ENCODE data around the gene ZNRD2.

ZNRD2 gene

DNA sequence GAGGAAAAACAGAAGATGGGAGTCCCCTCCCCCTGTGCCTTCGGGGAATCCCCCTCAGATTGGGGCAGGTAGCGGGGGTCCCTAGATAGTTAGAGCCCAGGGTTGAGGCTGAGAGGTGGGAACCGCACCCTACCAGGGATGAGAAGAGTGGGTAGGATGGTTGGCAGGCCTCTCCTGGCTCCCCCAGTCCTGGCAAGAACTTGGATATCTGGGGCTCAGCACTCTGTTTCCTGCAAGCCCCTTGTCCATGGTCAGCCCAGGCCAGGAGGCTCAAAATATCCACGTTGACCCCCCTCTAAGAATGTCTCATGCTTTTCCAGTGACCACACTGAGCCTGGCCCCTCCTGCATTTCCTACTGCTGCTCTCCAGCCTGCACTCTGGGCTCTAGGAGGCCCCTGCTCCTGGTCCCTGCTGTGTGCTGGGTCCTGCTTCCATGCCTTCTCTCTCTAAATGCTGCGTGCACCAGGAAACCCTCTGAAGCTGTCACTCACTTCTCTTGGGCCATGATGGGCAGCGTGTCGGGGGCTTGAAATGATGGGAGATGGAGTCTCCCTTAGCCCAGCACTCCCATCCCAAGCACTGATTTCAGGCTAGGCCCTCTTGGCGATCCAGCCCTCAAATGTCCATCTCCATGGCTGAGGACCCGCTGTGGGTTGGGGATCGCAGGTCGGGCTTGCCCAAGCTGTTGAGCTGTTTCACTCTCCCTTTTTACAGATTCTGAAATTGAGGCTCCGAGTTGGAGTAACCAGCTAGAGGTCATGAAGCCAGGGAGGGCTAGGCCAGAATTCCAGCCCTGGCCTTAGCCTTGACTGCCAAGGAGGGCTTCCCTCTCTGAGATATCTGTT lies 41.7 kb downstream of the ZNRD2 start:
- DNase-seq, result no peak

DNA sequence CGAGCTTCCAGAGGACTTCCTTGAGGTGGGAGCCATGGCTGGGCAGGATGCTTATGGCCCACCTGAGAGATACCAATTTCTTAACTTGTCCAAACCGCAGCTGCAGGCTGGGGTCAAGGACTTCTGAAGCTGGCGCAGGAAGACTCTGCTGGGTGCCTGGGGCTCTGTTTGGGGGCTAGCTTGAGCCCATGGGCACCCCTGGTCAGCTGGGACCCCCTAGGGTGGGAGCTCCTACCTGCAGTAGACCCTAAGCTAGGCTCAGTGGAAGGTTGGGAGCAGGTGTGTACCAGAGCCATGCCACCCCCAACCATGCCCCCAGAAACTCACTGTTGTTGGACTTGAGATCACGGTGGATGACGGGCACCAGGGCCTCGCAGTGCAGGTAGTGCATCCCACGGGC lies 42.4 kb downstream of the ZNRD2 start:
- DNase-seq, result no peak

DNA sequence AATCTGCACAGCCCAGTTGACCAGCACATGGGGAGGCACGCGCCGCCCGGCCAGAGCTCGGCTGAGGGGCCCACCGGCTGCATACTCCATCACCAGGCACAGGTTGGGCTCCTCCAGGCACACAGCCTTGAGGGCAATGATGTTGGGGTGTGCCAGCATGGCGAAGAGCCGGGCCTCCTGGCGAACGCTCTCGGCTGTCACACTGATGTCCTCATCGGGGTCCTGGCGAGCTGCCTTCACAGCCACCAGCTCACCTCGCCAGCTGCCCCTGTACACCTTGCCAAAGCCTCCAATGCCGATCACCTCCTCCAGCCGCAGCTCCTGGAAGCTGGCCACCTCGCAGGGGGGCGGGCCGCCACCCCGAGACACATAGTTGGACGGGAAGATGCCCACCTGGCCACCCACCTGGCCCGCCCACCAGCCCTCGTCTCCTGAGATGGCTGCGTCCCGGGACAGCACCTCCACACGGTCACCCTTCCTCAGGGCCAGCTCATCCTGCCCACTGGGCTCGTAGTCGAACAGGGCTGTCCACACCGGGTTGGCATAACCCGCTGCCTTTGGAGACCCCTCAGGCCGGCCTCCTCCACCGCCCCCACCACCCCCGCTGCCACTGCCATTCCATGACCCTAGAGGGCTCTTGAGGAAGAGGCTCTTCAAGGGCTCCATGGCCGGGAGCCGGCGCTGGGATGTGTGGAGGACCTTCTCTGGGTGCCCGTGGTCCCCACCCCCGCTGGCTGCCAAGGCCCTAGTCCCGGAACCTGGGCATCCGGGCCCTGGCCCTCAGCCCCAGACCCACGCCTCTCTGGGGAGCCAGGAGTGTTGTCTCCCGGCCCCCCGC lies 43.0 kb downstream of the ZNRD2 start:
- DNase-seq, result no peak

DNA sequence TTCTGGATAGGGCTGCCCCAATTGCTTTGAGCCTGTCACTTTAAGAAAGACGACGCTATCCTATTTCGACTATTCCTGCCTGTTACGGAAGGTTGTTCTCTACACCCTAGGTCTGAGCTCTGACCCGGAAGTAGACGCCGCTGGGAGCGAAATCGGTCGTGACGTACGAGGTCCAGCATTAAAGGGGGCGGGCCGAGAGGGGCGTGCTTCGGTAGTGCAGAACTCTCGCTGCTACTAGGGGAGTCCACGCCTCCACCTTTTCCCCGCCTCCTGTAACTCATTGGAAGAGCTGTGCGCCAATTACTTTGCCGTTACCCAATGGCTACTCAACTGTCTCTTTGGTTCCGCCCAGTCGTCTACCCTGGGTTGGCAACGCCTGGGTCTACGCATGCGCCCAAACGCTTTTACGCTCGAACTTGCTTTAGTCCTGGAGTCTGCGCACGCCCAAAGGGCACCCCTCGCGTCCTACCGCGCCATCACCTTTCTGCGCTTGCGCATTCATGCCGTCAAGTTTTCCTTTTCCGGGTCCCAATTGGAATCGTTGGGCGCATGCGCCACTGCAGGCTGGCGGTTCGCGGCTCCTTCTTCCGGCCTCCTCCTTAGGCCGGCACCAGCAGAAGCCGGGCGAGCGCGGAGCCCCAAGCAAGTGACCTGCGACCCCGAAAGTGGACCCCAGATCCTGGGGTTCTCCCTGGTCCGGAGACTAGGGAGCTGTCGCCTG lies 45.1 kb downstream of the ZNRD2 start, which contains the start of gene PCNX3:
PCNX3 (plus strand) TSS at position 548 of the 721 bp plus-strand sequence. CDS start 536 bp downstream, outside the sequence.
- peak; percentile 100 for DNase-seq

DNA sequence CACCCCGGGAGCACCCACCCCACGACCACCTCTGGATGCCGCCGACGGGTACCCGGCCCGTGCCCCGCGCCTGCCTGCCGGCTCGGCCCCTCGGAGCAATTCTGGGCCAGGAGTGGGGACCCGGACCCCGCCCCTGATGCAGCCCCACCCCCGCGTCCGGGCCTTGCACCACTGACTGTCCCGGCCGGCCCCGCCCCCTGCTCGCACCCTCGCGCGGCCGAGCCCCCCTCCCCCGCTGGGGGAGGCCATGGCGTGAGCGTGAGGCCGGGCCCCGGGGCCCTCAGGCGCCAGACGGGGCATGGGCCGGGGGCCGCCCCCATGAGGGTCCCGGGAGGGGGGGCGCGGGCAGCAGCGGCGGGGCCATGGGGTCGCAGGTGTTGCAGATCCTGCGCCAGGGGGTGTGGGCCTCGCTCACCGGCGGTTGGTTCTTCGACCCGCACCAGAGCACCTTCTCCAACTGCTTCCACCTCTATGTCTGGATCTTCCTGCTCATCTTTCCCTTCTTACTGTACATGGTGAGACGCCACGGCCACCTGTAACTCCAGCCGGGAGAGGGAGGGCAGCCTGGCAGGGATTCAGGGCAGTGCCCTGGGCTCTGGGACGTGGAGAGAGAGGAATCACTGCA lies 45.8 kb downstream of the ZNRD2 start:
- no peak for DNase-seq

DNA sequence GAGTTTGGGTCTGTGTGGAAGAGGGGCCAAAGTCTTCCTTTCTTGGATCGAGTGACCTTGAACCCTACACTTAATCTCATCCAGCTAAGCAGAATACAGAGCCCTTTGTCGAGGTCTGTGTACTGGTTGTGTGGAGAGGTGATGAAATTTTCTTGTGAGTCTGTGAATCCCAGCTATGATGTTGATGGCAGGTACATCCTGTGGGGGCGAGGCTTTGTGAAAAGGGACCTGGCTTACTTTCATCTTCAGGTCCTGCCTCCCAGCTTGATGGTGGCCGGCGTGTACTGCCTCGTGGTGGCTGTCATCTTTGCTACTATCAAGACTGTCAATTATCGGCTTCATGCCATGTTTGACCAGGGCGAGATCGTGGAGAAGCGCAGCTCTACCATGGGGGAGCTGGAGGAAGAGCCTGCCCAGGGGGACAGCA lies 46.3 kb downstream of the ZNRD2 start:
- no peak for DNase-seq

DNA sequence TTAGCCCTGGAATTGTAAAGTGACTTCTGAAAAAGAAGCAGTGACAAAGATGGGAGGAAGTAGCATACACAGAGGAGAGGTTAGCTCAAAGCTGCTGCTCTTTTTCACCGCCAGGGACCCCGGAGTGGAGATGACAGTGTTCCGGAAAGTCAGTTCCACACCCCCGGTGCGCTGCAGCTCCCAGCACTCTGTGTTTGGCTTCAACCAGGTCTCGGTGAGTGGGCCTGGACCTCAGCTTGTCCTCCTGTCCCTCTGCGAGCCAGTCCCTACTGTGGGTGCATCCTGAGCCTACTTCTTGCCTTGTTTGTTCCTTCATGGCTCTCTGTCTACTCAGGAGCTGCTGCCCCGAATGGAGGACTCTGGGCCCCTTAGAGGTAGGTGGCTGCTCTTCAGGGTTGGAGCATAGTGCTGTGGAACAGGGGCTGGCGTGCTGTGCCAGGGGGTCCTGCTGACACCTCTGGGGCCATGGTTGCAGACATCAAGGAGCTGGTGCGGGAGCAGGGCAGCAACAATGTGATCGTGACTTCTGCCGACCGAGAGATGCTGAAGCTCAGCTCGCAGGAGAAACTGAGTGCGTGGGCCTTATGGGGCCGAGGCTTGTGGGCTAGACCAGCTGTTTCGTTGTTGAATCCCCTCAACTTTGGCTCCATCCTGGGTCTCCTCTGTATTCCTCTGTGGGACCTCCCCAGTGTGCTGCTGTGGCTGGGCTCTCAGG lies 47.0 kb downstream of the ZNRD2 start:
- no peak for DNase-seq

DNA sequence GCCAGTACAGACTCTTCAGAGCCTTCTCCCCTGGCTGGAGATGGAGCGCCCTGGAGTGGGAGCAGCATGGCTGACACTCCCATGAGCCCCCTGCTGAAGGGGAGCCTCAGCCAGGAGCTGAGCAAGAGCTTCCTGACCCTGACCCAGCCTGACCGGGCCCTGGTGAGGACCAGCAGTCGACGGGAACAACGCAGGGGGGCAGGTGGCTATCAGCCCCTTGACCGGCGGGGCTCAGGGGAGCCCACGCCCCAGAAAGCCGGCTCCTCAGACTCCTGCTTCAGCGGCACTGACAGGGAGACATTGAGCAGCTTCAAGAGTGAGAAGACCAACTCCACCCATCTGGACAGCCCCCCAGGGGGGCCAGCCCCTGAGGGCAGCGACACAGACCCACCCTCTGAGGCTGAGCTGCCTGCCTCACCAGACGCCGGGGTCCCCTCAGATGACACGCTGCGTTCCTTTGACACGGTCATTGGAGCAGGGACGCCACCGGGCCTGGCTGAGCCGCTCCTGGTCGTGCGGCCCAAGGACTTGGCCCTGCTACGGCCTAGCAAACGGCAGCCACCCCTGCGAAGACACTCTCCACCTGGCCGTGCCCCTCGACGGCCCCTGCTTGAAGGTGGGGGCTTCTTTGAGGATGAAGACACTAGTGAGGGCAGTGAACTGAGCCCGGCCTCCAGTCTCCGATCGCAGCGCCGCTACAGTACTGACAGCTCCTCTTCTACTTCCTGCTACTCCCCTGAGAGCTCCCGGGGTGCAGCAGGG lies 47.9 kb downstream of the ZNRD2 start:
- DNase-seq, result no peak

DNA sequence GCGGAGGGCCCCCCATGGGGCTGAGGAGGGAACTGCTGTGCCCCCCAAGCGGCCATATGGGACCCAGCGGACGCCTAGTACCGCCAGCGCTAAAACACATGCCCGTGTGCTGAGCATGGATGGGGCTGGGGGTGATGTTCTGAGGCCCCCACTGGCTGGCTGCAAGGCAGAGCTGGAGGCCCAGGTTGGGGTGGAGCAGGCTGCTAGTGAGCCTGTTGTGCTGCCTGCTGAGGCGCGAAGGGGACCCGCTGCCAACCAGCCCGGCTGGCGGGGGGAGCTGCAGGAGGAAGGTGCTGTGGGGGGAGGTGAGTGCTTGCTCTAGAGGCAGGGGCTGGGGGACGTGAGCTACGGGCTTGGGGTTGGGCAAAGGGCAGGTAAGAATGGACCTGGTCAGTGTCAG lies 48.5 kb downstream of the ZNRD2 start:
- DNase-seq, result no peak

DNA sequence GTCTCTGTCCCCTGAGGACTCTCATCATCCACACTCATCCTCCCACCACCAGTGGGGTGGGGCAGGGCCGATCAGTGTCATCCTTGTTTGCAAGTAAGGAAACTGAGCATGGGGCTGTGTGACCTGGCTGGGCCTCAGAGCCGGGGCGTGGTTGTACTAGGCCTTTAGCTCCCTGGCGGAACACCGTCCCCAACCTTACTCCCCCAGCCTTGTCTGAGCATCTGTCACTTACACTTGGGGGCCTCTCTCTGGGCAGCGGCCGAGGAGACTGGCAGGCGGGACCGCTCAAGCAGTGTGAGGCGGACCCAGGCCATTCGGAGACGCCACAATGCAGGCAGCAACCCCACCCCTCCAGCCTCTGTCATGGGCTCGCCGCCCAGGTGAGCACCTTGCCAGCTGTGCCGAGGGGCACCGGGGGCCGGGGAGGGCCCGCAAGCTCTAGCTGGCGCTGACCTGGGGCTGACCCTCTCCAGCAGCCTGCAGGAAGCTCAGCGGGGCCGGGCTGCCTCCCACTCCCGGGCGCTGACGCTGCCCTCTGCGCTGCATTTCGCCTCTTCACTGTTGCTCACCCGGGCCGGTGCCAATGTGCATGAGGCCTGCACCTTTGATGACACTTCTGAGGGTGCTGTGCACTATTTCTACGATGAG lies 49.1 kb downstream of the ZNRD2 start:
- no peak for DNase-seq

DNA sequence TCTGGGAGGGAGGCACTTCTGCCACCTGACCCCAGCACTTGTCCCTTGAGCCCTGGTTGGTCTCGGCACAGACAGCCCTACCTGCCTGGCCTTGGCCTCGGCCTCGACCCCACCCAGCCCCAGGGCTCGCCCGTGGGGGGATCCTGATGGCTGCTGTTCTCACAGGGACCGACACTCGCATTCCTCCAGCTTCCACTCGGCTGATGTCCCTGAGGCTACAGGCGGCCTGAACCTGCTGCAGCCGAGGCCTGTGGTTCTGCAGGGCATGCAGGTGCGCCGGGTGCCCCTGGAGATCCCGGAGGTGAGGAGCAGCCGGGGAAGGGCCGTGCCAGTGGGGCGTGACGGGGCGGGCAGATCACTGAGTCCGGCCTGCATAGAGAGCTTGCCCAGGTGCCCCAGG lies 50.4 kb downstream of the ZNRD2 start:
- no peak for DNase-seq

DNA sequence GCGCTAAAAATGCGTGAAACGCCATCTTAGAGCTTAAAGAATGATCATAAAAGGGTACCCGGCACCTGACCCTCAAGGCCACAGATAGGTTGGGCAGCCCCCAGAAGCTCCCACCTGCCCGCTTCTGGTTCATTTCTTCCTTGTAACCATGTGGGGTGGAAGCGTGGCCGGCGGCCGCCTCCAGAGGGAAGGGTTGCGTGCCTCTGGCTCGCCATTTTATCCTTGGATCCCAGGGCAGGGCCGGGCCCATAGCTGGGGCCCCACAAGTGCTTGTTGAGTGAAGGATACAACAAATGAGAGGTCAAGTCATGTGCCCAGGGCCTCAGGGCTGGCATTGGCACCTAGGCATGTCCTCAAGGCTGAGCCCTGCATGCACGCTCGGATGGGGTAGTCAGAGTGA lies 51.2 kb downstream of the ZNRD2 start:
- DNase-seq, result no peak
